A549 (cell line): Measurements from ENCODE around the gene H2BK1. TPM values are rescaled to one million over a fixed set of nuclear protein-coding genes. Genes with fewer than 3 reads are reported as not detected.

Experiments
- ATAC-seq, 2 experiments: fragments of 200-7000 bp in 1 of 2; fragments of >200 bp in 1 of 2; cut with Nextera tagmentation in 1 of 2; cut with Tn5 transposase in 1 of 2; 3 replicates each; pipeline versions ENCODE4 v1.8.0 to v1.9.1; 2018 to 2020; ENCODE audit warnings: mild to moderate bottlenecking in 1 of 2, moderate library complexity in 1 of 2
- CTCF ChIA-PET: fragments of 300-600 bp; sonication (Branson Sonifier 250); formaldehyde crosslinking; extraction: SDS; loops from one replicate; lab custom pipeline; 2021; ENCODE audit warnings: antibody characterized with exemption, inconsistent platforms; lab: Yijun Ruan, JAX
- POLR2A ChIA-PET: fragments of 350-600 bp; formaldehyde crosslinking; extraction: SDS; loops from one replicate; lab custom pipeline; 2021; ENCODE audit warnings: antibody characterized with exemption, inconsistent platforms; lab: Yijun Ruan, JAX
- DNase-seq, 2 experiments: peaks; one replicate each; pipeline versions ENCODE4 v3.0.0 to v3.0.0-alpha.2; 2011 to 2016; ENCODE audit warnings: low read depth in 1 of 2, low spot score in 1 of 2
- FAIRE-seq: peaks from 2 replicates; lab custom pipeline; 2011; peaks lifted over from hg19 to GRCh38; lab: Jason Lieb, UNC
- H3K27ac ChIP-seq, 2 experiments: fragments of >200 bp; sonication (Bioruptor Twin); formaldehyde crosslinking; 3 replicates each; pipeline ENCODE4 v1.5.1; 2016 to 2017
- H3K4me1 ChIP-seq: fragments of >200 bp; sonication (Bioruptor Twin); formaldehyde crosslinking; 3 replicates; pipeline ENCODE4 v1.6.1; 2016
- H3K4me2 ChIP-seq: fragments of >200 bp; sonication (Bioruptor Twin); formaldehyde crosslinking; 3 replicates; pipeline ENCODE4 v1.6.1; 2016
- H3K4me3 ChIP-seq: fragments of >200 bp; sonication (Bioruptor Twin); formaldehyde crosslinking; 3 replicates; pipeline ENCODE4 v1.5.1; 2016
- H3K9me3 ChIP-seq: fragments of >200 bp; sonication (Bioruptor Twin); formaldehyde crosslinking; 3 replicates; pipeline ENCODE4 v1.6.1; 2016
- BHLHE40 ChIP-seq: IDR thresholded peaks from 2 replicates; pipeline ENCODE4 v1.6.1; 2012; ENCODE audit warnings: low read depth, low read length, inconsistent platforms
- CBX8 ChIP-seq: fragments of 200-600 bp; sonication (generic); IDR thresholded peaks from 2 replicates; pipeline ENCODE4 v1.6.1; 2016
- CEBPB ChIP-seq, 2 experiments: fragments of >200 bp in 1 of 2; sonication (Bioruptor Twin) in 1 of 2; formaldehyde crosslinking in 1 of 2; IDR thresholded peaks; 2 replicates each; pipeline ENCODE4 v1.6.1; 2012 to 2016
- CHD4 ChIP-seq: fragments of 200-600 bp; sonication (generic); IDR thresholded peaks from 2 replicates; pipeline ENCODE4 v1.6.1; 2016; ENCODE audit warnings: antibody characterized with exemption, mild to moderate bottlenecking, borderline replicate concordance
- E2F6 ChIP-seq: IDR thresholded peaks from 2 replicates; pipeline ENCODE4 v1.6.1; 2012; ENCODE audit warnings: low read depth, borderline replicate concordance
- EHMT2 ChIP-seq: fragments of 200-600 bp; sonication (generic); IDR thresholded peaks from 2 replicates; pipeline ENCODE4 v1.6.1; 2016; ENCODE audit warnings: antibody characterized with exemption, low read depth, mild to moderate bottlenecking, moderate library complexity
- ELK1 ChIP-seq: fragments of 150-350 bp; IDR thresholded peaks from 2 replicates; pipeline ENCODE4 v1.6.1; 2014; ENCODE audit warnings: low read depth, mild to moderate bottlenecking, low read length
- EP300 ChIP-seq, 2 experiments: fragments of >200 bp; sonication (Bioruptor Twin); formaldehyde crosslinking; IDR thresholded peaks; 2 replicates in 1 of 2; 3 replicates in 1 of 2; pipeline ENCODE4 v1.6.1; 2016 to 2017
- ESRRA ChIP-seq: fragments of 150-350 bp; IDR thresholded peaks from 2 replicates; pipeline ENCODE4 v1.6.1; 2014; ENCODE audit warnings: mild to moderate bottlenecking, low read length, borderline replicate concordance
- FOSB ChIP-seq: fragments of 250-450 bp; sonication (Bioruptor Pico); IDR thresholded peaks from 2 replicates; pipeline ENCODE4 v1.5.0; 2020; ENCODE audit warnings: mild to moderate bottlenecking, moderate library complexity
- HDAC2 ChIP-seq: fragments of 200-600 bp; sonication (generic); IDR thresholded peaks from 2 replicates; pipeline ENCODE4 v1.6.1; 2016
- JUNB ChIP-seq: fragments of >200 bp; sonication (Bioruptor Twin); formaldehyde crosslinking; IDR thresholded peaks from 2 replicates; pipeline ENCODE4 v1.6.1; 2016
- MAFK ChIP-seq: fragments of 450-650 bp; IDR thresholded peaks from 2 replicates; pipeline ENCODE4 v1.6.1; 2014; ENCODE audit not compliant: partially characterized antibody
- MAX ChIP-seq: IDR thresholded peaks from 2 replicates; pipeline ENCODE4 v1.6.1; 2012
- MAZ ChIP-seq: fragments of 150-350 bp; IDR thresholded peaks from 2 replicates; pipeline ENCODE4 v1.6.1; 2014; ENCODE audit warnings: antibody characterized with exemption, low read depth, low read length, borderline replicate concordance
- NFE2L2 ChIP-seq: fragments of 150-350 bp; conservative IDR thresholded peaks from 2 replicates; pipeline ENCODE4 v1.6.1; 2014; ENCODE audit warnings: low read length
- NPAS2 ChIP-seq: fragments of 250-450 bp; sonication (Bioruptor Pico); IDR thresholded peaks from 2 replicates; pipeline ENCODE4 v1.8.0; 2022; ENCODE audit warnings: mild to moderate bottlenecking, moderate library complexity, borderline replicate concordance
- SMC3 ChIP-seq: fragments of >200 bp; sonication (Bioruptor Twin); formaldehyde crosslinking; IDR thresholded peaks from 3 replicates; pipeline ENCODE4 v1.6.1; 2018; ENCODE audit warnings: inconsistent platforms
- SREBF2 ChIP-seq: fragments of 450-650 bp; IDR thresholded peaks from 2 replicates; pipeline ENCODE4 v1.6.1; 2014; ENCODE audit warnings: mild to moderate bottlenecking, moderate library complexity
- TP53 ChIP-seq: fragments of 250-450 bp; sonication (Bioruptor Pico); IDR thresholded peaks from 2 replicates; pipeline ENCODE4 v1.5.0; 2021; ENCODE audit warnings: mild to moderate bottlenecking, moderate library complexity
- ZC3H11A ChIP-seq: fragments of 450-650 bp; IDR thresholded peaks from 2 replicates; pipeline ENCODE4 v1.6.1; 2014; ENCODE audit warnings: antibody characterized with exemption, mild to moderate bottlenecking
- ZFP36 ChIP-seq: fragments of 450-650 bp; IDR thresholded peaks from 2 replicates; pipeline ENCODE4 v1.6.1; 2014; ENCODE audit warnings: borderline replicate concordance; ENCODE audit not compliant: partially characterized antibody
- ZNF302 ChIP-seq: fragments of 250-450 bp; sonication (Bioruptor Pico); IDR thresholded peaks from 2 replicates; pipeline ENCODE4 v1.9.0; 2021; ENCODE audit warnings: inconsistent platforms, mild to moderate bottlenecking, moderate library complexity
- ZSCAN20 ChIP-seq: fragments of 250-450 bp; sonication (Bioruptor Pico); IDR thresholded peaks from 2 replicates; pipeline ENCODE4 v1.8.0; 2022; ENCODE audit warnings: mild to moderate bottlenecking, moderate library complexity
- WGBS: methylation state at CpG from one replicate; pipeline ENCODE4 v1.1.6; 2017; ENCODE audit errors: missing lambda C conversion rate; 5-methylcytosine and 5-hydroxymethylcytosine counted together
- polyA plus RNA-seq, 4 experiments: library from polyadenylated mRNA; depleted of rRNA in 3 of 4; stranded (reverse); fragments of >200 nt; fragmentation: RNase III in 1 of 4; extraction: RNeasy Plus Mini Kit Qiagen cat#74134 plus additional on column Dnase treatment in 1 of 4; gene quantifications; 2 replicates in 3 of 4; 3 replicates in 1 of 4; pipeline ENCODE4 v1.2.3, GENCODE V29; 2011 to 2017

The H2BK1 gene
- polyA plus RNA-seq, 2 of the 4 experiments (the other 2 are of a cell fraction) = not detected

GRCh38 chr7:151213826-151214225 lies 3.5 kb upstream of the H2BK1 start:
- ATAC-seq (no peak), FAIRE-seq (no peak), DNase-seq (no peak)
- ChIA-PET CTCF (interaction anchor here (1.0 to 1.6 kb wide), 4 partner anchors 31 to 101 kb away, joined by 3 to 5 read pairs (median 4); no protein-coding TSS in a partner anchor), POLR2A (interaction anchor here (1.5 kb wide), 1 partner anchor 13 kb away, joined by 6 read pairs; the partner anchor contains the start of gene ABCF2)
- H3K4me1 ChIP-seq = no peaks in the 10 kb centered on the region
- no peak overlapping the region for H3K27ac ChIP-seq
- H3K9me3 ChIP-seq = no peaks in the 10 kb centered on the region
- no peak overlapping the region for H3K4me2 ChIP-seq
- TF ChIP-seq ZNF302 (CRISPR knock-in tag) (no peak), ZSCAN20 (CRISPR knock-in tag) (no peak), EHMT2 (no peak), E2F6 (no peak), BHLHE40 (no peak), NFE2L2 (no peak), SMC3 (no peak), CHD4 (no peak), MAX (no peak), ZC3H11A (no peak), EP300 (IDR thresholded peaks at IDR 0.05) (no peak)
- WGBS = 91% methylated on average over 3 of the region's 3 CpGs
- H3K4me3 ChIP-seq = no peak overlapping the region

GRCh38 chr7:151212626-151213025 lies 2.3 kb upstream of the H2BK1 start:
- Histone ChIP-seq H3K4me1 (no peaks in the 10 kb centered on the region), H3K4me2 (no peak overlapping the region), H3K9me3 (no peaks in the 10 kb centered on the region), H3K27ac (no peak overlapping the region)
- WGBS = 89% methylated on average over 5 of the region's 5 CpGs
- FAIRE-seq = no peak
- DNase-seq = no peak
- TF ChIP-seq CBX8 = no peak
- no peak for TF ChIP-seq ZFP36
- no peak for TF ChIP-seq ESRRA
- TF ChIP-seq TP53 = no peak
- TF ChIP-seq NPAS2 (CRISPR knock-in tag) = no peak
- TF ChIP-seq CEBPB (IDR thresholded peaks at IDR 0.05) = no peak
- no peak for TF ChIP-seq SREBF2
- TF ChIP-seq HDAC2 = no peak
- TF ChIP-seq ZSCAN20 (CRISPR knock-in tag) = no peak
- no peak for TF ChIP-seq ELK1
- no peak for TF ChIP-seq FOSB (CRISPR knock-in tag)
- TF ChIP-seq SMC3 = no peak
- TF ChIP-seq JUNB = no peak
- TF ChIP-seq MAX = no peak
- TF ChIP-seq, all 56 proteins: peak for 0
- ChIA-PET CTCF (interaction anchor here (0.7 to 1.5 kb wide), 5 partner anchors 10 to 102 kb away, joined by 3 to 5 read pairs (median 4); no protein-coding TSS in a partner anchor), POLR2A (interaction anchor here (1.0 kb wide), 1 partner anchor 14 kb away, joined by 3 read pairs; the partner anchor contains the start of gene ABCF2)
- no peak for ATAC-seq
- H3K4me3 ChIP-seq = no peak overlapping the region

- ATAC-seq = no peak
Measured at GRCh38 chr7:151211155-151211772, 976 bp upstream of the H2BK1 start.

More at GRCh38 chr7:151211155-151211772, 976 bp upstream of the H2BK1 start:
- no peak overlapping the region for H3K4me3 ChIP-seq
- no peak overlapping the region for H3K4me2 ChIP-seq
- CTCF ChIA-PET = interaction anchor here (0.8 to 1.3 kb wide), 3 partner anchors 33 to 93 kb away, joined by 3 to 5 read pairs (median 3); no protein-coding TSS in a partner anchor
- DNase-seq = no peak
- no peak overlapping the region for H3K27ac ChIP-seq
- TF ChIP-seq MAFK = peak; percentile 92
- TF ChIP-seq MAZ = no peak
- no peaks in the 10 kb centered on the region for H3K9me3 ChIP-seq
- POLR2A ChIA-PET = no interaction called here
- FAIRE-seq = no peak
- 87% methylated on average over 3 of the region's 3 CpGs for WGBS
- H3K4me1 ChIP-seq = no peaks in the 10 kb centered on the region
